Peyer's patch (tissue), 4 donors: ENCODE results near the gene HIPK4. TPM values are rescaled to one million over a fixed set of nuclear protein-coding genes. Genes with fewer than 3 reads are reported as not detected.

Experiments used
- DNase-seq, 3 donors: peaks; one replicate each; pipeline ENCODE4 v3.0.0-alpha.2; 2017 to 2019
- H3K27ac ChIP-seq, 4 donors: fragments of 200-600 bp; sonication (generic); one replicate each; pipeline ENCODE4 v1.5.1; 2016 to 2019
- H3K27me3 ChIP-seq, 2 donors: fragments of 200-600 bp; sonication (generic); one replicate each; pipeline ENCODE4 v1.5.1; 2019
- H3K36me3 ChIP-seq, 3 donors: fragments of 200-600 bp; sonication (generic); one replicate each; pipeline ENCODE4 v1.5.1; 2016 to 2019
- H3K4me1 ChIP-seq, 4 donors: fragments of 200-600 bp; sonication (generic); one replicate each; pipeline ENCODE4 v1.5.1; 2016 to 2019
- H3K4me3 ChIP-seq, 4 donors: fragments of 200-600 bp; sonication (generic); 1 replicate in 3 of 4; 2 replicates in 1 of 4; pipeline ENCODE4 v1.5.1; 2016 to 2019; ENCODE audit warnings: mild to moderate bottlenecking in 1 of 4
- H3K9me3 ChIP-seq, 4 donors: fragments of 200-600 bp; sonication (generic); one replicate each; pipeline ENCODE4 v1.5.1; 2016 to 2019; ENCODE audit warnings: mild to moderate bottlenecking in 1 of 4
- POLR2A ChIP-seq, 2 donors: fragments of 450-650 bp; IDR thresholded peaks; one replicate each; pipeline ENCODE4 v1.5.1; 2017; ENCODE audit warnings: antibody characterized with exemption in 2 of 2, mild to moderate bottlenecking in 2 of 2, moderate library complexity in 2 of 2
- total RNA-seq, 4 donors: library from RNA; depleted of rRNA; stranded (reverse); fragments of >200 nt; gene quantifications; one replicate each; pipeline ENCODE4 v1.1.0, GENCODE V29; 2016
- TF ChIP-seq, protein P1 (sequence below), 6 experiments: fragments of 450-650 bp in 4 of 6; fragments of 200-600 bp in 2 of 6; sonication (generic) in 1 of 6; IDR thresholded peaks; one replicate each; pipeline ENCODE4 v1.5.1; 2017 to 2019; ENCODE audit warnings: antibody characterized with exemption in 6 of 6, mild to moderate bottlenecking in 3 of 6, moderate library complexity in 1 of 6

HIPK4 gene
- total RNA-seq, 4 donors from 2014 or later = not detected

DNA sequence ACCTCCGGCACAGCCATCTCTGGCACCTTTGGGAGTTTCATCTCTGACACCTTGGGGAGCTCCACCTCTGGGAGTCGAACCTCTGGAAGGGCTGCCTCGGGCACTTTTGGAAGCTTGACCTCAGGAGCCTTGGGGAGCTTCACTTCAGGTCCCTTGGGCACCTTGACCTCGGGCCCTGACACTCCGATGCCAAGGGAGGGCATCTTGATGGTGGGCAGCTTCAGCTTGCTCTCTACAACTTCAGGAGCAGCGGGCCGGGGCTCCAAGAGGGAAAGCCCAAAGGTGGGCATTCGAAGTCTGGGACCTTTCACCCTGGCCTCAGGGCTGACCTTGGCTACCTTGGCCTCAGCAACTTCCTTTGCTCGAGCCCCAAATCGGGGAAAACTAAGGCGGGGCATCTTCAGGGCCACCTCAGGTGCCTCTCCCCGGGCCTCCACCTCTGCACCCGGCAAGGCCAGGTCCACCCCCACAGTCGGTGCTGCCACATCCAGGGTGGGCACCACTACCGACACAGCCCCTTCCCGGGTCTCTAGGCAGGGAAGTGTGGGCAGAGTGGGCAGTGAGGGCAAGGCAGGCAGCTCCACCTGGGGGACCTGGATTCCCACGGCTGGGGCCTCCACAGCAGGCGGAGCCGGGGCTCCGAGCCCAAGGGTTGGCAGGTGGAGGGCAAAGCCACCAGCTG lies 7.0 kb upstream of the HIPK4 start:
- no peak overlapping the region for H3K27ac ChIP-seq
- peaks cover 0 to 5% (median 0%) of the 10 kb centered on the region in 4 donors for H3K4me1 ChIP-seq
- TF ChIP-seq POLR2A (IDR thresholded peaks at IDR 0.05) = no peak
- TF ChIP-seq, protein P1, sequence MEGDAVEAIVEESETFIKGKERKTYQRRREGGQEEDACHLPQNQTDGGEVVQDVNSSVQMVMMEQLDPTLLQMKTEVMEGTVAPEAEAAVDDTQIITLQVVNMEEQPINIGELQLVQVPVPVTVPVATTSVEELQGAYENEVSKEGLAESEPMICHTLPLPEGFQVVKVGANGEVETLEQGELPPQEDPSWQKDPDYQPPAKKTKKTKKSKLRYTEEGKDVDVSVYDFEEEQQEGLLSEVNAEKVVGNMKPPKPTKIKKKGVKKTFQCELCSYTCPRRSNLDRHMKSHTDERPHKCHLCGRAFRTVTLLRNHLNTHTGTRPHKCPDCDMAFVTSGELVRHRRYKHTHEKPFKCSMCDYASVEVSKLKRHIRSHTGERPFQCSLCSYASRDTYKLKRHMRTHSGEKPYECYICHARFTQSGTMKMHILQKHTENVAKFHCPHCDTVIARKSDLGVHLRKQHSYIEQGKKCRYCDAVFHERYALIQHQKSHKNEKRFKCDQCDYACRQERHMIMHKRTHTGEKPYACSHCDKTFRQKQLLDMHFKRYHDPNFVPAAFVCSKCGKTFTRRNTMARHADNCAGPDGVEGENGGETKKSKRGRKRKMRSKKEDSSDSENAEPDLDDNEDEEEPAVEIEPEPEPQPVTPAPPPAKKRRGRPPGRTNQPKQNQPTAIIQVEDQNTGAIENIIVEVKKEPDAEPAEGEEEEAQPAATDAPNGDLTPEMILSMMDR (IDR thresholded peaks at IDR 0.05) = no peak

DNA sequence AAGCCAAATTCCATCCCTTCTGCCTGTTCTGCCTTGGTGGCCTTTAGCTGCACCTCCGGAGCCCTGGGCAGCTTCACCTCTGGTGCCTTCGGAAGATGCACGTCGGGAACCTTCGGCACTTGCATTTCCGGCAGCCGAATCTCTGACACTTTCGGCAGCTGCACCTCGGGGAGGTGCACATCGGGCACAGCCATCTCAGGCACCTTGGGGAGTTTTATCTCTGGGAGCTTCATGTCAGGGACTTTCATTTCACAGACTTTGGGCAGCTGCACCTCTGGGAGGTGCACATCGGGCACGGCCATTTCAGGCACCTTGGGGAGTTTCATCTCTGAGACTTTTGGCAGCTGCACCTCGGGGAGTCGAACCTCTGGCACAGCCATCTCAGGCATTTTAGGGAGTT lies 6.0 kb upstream of the HIPK4 start:
- peaks cover 0 to 5% (median 0%) of the 10 kb centered on the region in 4 donors for H3K4me1 ChIP-seq
- no peaks in the 10 kb centered on the region for H3K27me3 ChIP-seq
- H3K9me3 ChIP-seq = no peaks in the 10 kb centered on the region
- H3K36me3 ChIP-seq = no peaks in the 10 kb centered on the region
- TF ChIP-seq, protein P1 (IDR thresholded peaks at IDR 0.05) = no peak
- no peak for TF ChIP-seq POLR2A (IDR thresholded peaks at IDR 0.05)
- no peak overlapping the region for H3K4me3 ChIP-seq
- DNase-seq = no peak
- no peak overlapping the region for H3K27ac ChIP-seq

More for the DNA sequence above, 7.0 kb upstream of the HIPK4 start:
- DNase-seq = no peak
- Histone ChIP-seq H3K27me3 (no peaks in the 10 kb centered on the region), H3K9me3 (no peaks in the 10 kb centered on the region), H3K4me3 (no peak overlapping the region), H3K36me3 (no peaks in the 10 kb centered on the region)

GRCh38 chr19:40394816-40395210 lies 4.8 kb upstream of the HIPK4 start:
- no peak for DNase-seq
- no peaks in the 10 kb centered on the region for H3K36me3 ChIP-seq
- H3K27me3 ChIP-seq = no peaks in the 10 kb centered on the region
- H3K9me3 ChIP-seq = no peaks in the 10 kb centered on the region
- no peak for TF ChIP-seq POLR2A (IDR thresholded peaks at IDR 0.05)
- TF ChIP-seq, protein P1 (IDR thresholded peaks at IDR 0.05) = no peak
- no peak overlapping the region for H3K4me3 ChIP-seq
- H3K27ac ChIP-seq = no peak overlapping the region
- peaks cover 0 to 5% (median 0%) of the 10 kb centered on the region in 4 donors for H3K4me1 ChIP-seq

GRCh38 chr19:40393894-40394815 lies 4.2 kb upstream of the HIPK4 start:
- TF ChIP-seq, protein P1 (IDR thresholded peaks at IDR 0.05) = no peak
- TF ChIP-seq POLR2A (IDR thresholded peaks at IDR 0.05) = no peak
- no peaks in the 10 kb centered on the region for H3K36me3 ChIP-seq

DNA sequence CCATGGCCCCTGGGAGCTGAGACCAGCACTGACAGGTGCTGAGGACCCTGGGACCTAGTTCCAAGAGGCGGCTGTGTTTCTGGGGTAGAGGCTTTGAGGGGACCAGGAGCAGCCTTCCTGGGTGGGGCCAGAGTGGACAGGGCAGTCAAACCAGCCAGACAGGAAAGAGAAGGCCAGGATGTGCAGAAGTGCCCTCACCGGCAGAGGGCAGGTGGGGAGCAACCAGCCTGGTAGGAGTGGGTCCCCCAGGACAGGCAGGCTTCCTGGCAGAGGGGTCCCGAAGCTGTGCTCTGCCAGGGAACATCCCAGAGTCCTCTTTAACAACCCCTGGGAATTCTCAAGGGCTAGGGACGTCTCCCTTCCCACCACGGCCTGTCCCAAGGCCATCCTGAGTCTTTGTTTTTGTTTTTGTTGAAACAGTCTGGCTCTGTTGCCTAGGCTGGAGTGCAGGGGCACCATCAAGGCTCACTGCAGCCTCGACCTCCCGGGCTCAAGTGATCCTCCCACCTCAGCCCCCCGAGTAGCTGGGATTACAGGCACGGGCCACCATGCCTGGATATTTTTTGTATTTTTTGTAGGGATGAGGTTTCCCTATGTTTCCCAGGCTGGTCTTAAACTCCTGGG lies 3.0 kb upstream of the HIPK4 start:
- no peak for TF ChIP-seq POLR2A (IDR thresholded peaks at IDR 0.05)
- TF ChIP-seq, protein P1 (IDR thresholded peaks at IDR 0.05) = peak in 2 of 6 experiments; percentile 38 to 43
- DNase-seq = no peak

More at GRCh38 chr19:40393894-40394815, 4.2 kb upstream of the HIPK4 start:
- no peak for DNase-seq
- no peaks in the 10 kb centered on the region for H3K9me3 ChIP-seq
- peaks cover 0 to 5% (median 0%) of the 10 kb centered on the region in 4 donors for H3K4me1 ChIP-seq
- no peak overlapping the region for H3K27ac ChIP-seq
- no peaks in the 10 kb centered on the region for H3K27me3 ChIP-seq
- H3K4me3 ChIP-seq = no peak overlapping the region

More for the DNA sequence above, 3.0 kb upstream of the HIPK4 start:
- no peaks in the 10 kb centered on the region for H3K36me3 ChIP-seq
- H3K4me3 ChIP-seq = no peak overlapping the region
- H3K9me3 ChIP-seq = no peaks in the 10 kb centered on the region
- no peaks in the 10 kb centered on the region for H3K4me1 ChIP-seq
- no peaks in the 10 kb centered on the region for H3K27me3 ChIP-seq
- no peak overlapping the region for H3K27ac ChIP-seq
